Posterior vena cava (tissue), 2 donors: ENCODE results near the gene ZNF431. TPM values are rescaled to one million over a fixed set of nuclear protein-coding genes. Genes with fewer than 3 reads are reported as not detected.

Source experiments
- total RNA-seq, 2 donors: library from RNA; stranded (reverse); fragmentation: NEBNext Ultra II Directional; extraction: Animal tissue kit (Norgen Biotek cat#: 25700); gene quantifications; one replicate each; pipeline ENCODE4 v1.2.1, GENCODE V29; 2021
- donor health status: DM: yes; HTN: yes; CAD: no.
- donor health status: DM: yes; HTN: yes; CAD: no.

Gene ZNF431
- total RNA-seq, 2 donors from 2014 or later, result 10.1 to 11.1 TPM

Other genes with a start within 250 kb of the ZNF431 start
- 1 to 10 TPM; 3.6 to 6.9 TPM for gene ZNF85, start 218.8 kb upstream of the ZNF431 start, total RNA-seq
- 10 to 100 TPM; 12.6 to 15.6 TPM for gene ZNF430, start 121.4 kb upstream of the ZNF431 start, total RNA-seq
- gene ZNF714, start 59.8 kb upstream of the ZNF431 start, total RNA-seq, result 1 to 10 TPM; 3.5 to 3.9 TPM
- 10 to 100 TPM; 14.1 to 14.9 TPM for gene ZNF708, start 187.4 kb downstream of the ZNF431 start, total RNA-seq
- 1 to 10 TPM; 4.5 to 5.2 TPM for gene ZNF738, start 217.0 kb downstream of the ZNF431 start, total RNA-seq